ENCODE measurements around the gene ARX.

DNA sequence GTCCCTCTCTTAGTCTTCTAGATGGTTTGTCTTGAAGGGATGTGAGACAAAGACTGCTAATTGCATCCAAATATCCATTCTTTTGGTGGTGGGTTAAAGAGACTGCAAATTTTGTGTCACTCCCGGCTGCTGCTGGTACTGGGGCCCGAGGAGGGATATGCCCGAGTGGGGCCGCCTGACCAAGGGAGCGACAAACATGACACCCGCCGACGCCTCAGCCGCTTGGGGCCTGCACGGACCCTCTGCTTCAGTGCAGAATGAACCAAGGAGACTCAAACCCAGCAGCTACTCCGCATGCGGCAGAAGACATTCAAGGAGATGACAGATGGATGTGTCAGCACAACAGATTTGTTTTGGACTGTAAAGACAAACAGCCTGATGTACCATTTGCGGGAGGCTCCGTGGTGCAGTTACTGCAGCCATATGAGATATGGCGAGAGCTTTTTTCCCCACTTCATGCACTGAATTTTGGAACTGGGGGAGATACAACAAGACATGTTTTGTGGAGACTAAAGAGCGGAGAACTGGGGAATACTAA lies 13.6 kb upstream of the ARX start:
- TF ChIP-seq CTCF (IDR thresholded peaks at IDR 0.05; ENCODE audit: low read length): no peak
- no peak for TF ChIP-seq EZH2 (IDR thresholded peaks at IDR 0.05; ENCODE audit: borderline replicate concordance, low read length)

Measured in OCI-LY1 (cell line).